GM19324 (cell line): ENCODE data around the gene EMILIN1.
A peak's percentile ranks its signal among the peaks of the same experiment; 100 is the strongest.

Source experiments
- ATAC-seq: cut with Tn5 transposase; IDR thresholded peaks from one replicate; pipeline ENCODE4 v1.9.1; 2021; ENCODE audit warnings: mild to moderate bottlenecking, moderate library complexity; ENCODE audit not compliant: unreplicated experiment, low FRiP score

EMILIN1 gene

DNA sequence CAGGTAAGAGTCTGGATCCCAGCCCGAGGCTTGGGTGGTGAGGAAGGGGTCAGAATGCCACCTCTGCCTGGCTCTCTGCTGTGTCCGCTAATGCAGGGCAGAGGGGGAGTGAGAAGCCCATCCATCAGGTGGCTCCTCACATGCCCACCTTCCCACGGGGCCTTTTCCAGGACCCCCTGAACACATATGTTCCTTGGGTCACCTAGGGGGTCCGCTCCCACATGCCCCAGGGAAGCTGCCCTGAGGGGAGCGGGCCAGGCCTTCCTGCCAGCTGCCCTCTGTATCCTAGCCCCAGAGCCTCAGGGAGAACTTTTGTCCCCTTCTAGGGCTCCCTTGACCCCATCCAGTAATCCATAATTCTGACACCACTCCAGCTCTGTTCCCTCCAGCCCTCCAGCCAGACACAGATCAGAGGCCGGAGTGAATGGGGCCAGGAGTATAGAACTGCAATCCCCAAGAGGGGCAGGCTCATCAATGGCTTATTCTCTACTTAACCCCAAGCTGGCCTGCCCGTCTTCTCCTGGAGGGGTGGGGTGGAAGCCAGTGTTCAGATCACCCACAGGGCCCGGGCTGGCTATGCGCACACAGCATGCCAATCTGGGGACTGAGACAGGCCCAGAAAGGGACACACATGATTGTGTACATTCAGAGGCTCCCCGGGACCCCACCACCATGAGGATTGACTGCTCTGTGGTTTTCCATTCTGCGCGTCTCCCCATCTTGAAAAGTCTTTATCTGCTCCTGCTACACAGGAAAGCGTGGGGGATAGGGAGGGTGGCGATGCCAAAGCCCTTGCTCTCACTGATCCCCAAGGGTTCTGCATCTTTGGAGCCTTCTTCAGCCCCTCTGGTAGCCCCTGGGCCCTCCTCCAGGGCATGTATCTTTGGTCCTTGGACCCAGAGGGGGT is 1.1 kb downstream of the EMILIN1 start:
- no peak for ATAC-seq

DNA sequence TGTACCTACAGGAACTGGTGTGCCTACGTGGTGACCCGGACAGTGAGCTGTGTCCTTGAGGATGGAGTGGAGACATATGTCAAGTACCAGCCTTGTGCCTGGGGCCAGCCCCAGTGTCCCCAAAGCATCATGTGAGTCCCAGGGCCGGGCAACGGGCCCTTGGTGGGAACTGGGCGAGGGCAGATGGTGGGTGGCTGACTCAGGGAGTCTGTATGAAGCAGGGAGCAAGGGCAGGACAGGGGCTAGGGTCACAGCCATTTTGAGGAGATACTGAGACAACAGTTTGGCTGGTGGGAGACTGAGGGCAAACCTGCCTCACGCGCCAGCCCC is 1.7 kb downstream of the EMILIN1 start:
- ATAC-seq: no peak

DNA sequence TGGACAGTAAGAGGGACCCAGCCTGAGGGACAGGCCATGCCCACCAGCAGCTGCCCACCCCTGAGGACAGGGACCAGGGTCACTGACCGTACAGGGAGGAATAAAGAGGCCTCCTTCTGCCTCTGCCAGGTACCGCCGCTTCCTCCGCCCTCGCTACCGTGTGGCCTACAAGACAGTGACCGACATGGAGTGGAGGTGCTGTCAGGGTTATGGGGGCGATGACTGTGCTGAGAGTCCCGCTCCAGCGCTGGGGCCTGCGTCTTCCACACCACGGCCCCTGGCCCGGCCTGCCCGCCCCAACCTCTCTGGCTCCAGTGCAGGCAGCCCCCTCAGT is 2.2 kb downstream of the EMILIN1 start:
- ATAC-seq: no peak

DNA sequence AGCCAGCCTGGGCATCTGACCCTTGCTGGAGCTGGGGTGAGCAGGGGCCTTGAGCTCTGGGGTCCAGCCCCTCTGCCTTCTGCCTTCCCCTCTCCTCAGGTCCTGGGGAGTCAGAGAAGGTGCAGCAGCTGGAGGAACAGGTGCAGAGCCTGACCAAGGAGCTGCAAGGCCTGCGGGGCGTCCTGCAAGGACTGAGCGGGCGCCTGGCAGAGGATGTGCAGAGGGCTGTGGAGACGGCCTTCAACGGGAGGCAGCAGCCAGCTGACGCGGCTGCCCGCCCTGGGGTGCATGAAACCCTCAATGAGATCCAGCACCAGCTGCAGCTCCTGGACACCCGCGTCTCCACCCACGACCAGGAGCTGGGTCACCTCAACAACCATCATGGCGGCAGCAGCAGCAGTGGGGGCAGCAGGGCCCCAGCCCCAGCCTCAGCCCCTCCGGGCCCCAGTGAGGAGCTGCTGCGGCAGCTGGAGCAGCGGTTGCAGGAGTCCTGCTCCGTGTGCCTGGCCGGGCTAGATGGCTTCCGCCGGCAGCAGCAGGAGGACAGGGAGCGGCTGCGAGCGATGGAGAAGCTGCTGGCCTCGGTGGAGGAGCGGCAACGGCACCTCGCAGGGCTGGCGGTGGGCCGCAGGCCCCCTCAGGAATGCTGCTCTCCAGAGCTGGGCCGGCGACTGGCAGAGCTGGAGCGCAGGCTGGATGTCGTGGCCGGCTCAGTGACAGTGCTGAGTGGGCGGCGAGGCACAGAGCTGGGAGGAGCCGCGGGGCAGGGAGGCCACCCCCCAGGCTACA is 3.8 kb downstream of the EMILIN1 start:
- no peak for ATAC-seq

DNA sequence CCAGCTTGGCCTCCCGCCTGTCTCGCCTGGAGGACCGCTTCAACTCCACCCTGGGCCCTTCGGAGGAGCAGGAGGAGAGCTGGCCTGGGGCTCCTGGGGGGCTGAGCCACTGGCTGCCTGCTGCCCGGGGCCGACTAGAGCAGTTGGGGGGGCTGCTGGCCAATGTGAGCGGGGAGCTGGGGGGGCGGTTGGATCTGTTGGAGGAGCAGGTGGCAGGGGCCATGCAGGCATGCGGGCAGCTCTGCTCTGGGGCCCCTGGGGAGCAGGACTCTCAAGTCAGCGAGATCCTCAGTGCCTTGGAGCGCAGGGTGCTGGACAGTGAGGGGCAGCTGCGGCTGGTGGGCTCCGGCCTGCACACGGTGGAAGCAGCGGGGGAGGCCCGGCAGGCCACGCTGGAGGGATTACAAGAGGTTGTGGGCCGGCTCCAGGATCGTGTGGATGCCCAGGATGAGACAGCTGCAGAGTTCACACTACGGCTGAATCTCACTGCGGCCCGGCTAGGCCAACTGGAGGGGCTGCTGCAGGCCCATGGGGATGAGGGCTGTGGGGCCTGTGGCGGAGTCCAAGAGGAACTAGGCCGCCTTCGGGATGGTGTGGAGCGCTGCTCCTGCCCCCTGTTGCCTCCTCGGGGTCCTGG is 4.5 kb downstream of the EMILIN1 start:
- ATAC-seq: no peak

DNA sequence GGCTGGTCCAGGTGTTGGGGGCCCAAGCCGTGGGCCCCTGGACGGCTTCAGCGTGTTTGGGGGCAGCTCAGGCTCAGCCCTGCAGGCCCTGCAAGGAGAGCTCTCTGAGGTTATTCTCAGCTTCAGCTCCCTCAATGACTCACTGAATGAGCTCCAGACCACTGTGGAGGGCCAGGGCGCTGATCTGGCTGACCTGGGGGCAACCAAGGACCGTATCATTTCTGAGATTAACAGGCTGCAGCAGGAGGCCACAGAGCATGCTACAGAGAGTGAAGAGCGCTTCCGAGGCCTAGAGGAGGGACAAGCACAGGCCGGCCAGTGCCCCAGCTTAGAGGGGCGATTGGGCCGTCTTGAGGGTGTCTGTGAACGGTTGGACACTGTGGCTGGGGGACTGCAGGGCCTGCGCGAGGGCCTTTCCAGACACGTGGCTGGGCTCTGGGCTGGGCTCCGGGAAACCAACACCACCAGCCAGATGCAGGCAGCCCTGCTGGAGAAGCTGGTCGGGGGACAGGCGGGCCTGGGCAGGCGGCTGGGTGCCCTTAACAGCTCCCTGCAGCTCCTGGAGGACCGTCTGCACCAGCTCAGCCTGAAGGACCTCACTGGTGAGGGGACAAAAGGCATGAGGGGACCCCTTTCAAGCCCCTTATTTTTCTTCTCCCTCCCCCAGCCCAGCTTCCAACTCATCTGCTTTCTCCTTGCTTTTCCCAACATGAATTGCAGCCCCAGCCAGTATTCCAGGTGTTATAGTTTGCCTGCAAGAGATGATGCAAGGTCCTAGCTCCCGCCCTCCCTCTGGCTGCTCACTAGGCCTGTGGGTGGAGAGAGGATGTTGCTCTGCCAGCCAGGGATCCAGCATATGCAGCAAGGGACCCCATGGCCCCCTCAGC is 5.2 kb downstream of the EMILIN1 start:
- ATAC-seq: no peak

DNA sequence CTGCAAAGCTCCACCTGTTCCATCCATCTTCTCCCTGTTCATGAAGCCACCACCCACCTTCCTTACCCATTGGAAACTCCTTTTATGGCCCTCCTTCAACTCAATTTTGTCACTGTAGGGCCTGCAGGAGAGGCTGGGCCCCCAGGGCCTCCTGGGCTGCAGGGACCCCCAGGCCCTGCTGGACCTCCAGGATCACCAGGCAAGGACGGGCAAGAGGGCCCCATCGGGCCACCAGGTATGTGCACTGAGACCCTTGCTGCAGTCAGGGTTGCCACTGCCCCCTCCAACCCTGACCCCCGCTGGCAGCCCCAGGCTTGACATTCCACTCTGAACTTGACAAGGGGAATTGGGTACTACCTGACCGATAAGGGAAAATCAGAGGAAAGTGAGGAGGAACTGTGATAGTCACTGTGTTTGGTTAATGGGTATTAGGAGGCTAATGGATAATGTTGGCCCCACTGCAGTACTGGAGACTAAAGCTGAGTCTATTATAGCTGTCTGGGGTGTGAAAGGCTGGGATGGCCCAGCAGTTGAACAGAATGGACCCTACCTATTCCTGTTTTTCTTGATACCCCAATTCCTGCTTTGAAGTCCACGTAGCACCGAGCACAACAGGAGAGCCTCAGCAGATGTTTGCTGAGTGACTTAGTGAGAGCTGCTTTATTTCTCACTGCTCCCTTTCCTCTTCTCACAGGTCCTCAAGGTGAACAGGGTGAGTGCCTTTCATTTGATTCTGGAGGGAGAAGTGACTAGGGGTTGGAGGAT is 6.1 kb downstream of the EMILIN1 start:
- no peak for ATAC-seq

DNA sequence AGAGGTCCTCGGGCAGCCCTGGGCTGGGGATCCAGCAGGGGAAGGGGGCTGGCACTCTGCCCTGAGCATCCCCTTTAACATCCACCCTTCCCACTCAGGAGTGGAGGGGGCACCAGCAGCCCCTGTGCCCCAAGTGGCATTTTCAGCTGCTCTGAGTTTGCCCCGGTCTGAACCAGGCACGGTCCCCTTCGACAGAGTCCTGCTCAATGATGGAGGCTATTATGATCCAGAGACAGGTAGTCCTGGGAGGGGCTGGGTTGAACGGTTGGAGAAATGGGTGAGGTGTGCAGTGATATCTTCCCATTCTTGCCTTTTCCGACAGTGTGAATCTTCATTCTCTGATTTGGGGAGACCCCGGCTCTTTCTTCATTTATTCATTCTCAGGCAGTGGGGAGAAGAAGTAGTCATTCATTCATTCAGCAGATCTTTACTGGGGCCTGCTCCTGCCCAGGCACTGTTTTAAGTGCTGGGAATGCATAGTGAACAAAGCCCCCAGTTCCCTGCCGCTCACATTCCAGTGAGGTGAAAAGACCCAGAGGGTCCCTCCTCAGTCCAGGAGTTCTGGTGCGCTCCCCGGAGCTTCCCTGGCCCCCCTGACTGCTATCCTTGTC is 6.8 kb downstream of the EMILIN1 start:
- no peak for ATAC-seq

DNA sequence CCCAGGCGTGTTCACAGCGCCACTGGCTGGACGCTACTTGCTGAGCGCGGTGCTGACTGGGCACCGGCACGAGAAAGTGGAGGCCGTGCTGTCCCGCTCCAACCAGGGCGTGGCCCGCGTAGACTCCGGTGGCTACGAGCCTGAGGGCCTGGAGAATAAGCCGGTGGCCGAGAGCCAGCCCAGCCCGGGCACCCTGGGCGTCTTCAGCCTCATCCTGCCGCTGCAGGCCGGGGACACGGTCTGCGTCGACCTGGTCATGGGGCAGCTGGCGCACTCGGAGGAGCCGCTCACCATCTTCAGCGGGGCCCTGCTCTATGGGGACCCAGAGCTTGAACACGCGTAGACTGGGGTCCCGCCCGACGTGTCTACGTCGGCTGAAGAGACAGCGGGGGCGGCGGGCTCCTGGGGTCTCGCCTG is 7.3 kb downstream of the EMILIN1 start:
- peak; percentile 3 for ATAC-seq

DNA sequence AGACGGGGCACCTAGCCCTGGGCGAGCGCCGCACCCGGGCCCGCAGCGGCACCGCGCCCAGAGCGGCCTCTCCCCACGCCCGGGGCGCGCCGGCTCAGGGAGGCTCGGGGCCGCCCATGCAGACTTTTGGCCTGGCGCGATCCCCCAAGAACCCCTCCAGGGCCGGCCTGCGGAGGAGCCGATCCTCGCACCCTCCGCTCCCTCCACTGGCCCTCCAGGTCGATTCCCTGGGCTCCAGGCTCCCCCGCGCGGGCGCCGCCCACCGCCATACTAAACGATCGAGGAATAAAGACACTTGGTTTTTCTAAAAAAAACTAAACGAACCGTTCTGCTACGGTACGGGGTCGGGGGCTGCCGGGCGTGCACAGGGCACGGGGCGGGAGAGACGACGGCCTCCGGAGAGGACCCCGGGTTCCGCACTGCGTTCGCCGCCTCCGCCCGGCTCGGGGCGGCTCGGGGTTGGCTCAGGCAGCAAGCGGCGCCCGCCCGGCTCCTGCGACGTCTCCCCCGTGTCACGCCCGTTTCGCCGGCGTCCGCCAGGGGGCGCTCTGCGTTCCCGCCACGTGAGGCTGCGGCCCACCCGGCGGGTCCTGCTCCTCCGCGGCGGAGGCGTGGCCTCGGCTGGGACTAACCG is 7.8 kb downstream of the EMILIN1 start:
- ATAC-seq: peak; percentile 86

DNA sequence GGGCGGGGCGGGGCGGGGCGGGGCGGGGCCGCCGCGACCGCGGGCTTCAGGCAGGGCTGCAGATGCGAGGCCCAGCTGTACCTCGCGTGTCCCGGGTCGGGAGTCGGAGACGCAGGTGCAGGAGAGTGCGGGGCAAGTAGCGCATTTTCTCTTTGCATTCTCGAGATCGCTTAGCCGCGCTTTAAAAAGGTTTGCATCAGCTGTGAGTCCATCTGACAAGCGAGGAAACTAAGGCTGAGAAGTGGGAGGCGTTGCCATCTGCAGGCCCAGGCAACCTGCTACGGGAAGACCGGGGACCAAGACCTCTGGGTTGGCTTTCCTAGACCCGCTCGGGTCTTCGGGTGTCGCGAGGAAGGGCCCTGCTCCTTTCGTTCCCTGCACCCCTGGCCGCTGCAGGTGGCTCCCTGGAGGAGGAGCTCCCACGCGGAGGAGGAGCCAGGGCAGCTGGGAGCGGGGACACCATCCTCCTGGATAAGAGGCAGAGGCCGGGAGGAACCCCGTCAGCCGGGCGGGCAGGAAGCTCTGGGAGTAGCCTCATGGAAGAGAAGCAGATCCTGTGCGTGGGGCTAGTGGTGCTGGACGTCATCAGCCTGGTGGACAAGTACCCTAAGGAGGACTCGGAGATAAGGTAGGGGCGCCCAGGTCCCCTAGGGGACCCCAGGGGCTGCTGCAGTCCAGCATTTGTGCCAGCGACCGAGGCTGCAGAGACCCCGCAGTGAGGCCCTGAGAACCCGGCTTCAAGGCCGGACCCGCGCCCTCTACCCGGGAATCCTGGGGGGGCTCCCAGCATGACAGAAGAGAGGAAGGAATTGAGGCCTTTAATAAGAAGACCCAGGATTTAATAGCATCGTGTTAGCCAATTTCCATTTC is 8.5 kb downstream of the EMILIN1 start, which contains the start of gene KHK:
TSS of gene KHK (plus strand) at position 49 of the 870 bp plus-strand sequence. CDS start at position 537, 488 bp downstream.
- ATAC-seq: peak; percentile 14

DNA sequence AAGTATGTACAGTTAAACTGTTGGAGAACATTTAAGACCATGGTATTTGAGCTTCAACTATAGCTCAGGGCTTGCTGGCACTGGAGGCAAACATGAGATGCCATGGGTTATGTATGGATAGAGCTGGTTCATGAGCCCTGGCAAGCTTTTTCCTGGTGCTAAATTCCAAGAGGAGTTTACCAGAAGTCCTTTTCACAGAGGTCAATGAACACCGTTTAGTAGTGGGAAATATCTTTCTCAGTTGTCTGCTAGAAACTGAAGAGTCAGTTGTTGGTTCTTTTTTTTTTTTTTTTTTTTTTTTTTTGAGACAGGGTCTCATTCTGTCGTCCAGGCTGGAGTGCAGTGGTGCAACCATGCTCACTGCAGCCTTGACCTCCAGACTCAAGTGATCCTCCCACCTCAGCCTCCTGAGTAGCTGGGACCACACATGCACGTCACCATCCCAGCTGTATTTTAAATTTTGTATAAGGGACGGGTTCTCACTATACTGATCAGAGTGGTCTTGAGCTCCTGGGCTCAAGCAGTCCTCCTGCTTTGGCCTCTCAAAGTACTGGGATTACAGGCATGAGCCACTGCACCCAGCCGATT is 9.5 kb downstream of the EMILIN1 start:
- no peak for ATAC-seq

DNA sequence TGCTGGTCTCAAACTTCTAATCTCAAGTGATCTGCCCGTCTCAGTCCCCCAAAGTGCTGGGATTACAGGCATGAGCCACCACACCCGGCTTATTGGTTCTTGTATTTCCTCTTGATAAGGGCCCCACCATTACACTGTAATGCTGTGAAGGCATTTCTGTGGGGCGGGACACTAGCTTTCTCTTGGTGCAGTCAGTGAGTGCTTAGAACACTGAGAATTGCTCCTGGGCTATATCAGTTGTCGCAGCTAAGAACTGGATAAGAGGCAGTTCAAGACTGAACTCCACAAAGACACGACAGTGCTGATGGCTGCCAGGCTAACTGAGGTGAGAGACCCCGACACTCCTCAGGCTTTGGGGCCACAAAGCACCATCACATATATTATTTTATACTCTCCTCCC is 10.2 kb downstream of the EMILIN1 start:
- ATAC-seq: no peak

DNA sequence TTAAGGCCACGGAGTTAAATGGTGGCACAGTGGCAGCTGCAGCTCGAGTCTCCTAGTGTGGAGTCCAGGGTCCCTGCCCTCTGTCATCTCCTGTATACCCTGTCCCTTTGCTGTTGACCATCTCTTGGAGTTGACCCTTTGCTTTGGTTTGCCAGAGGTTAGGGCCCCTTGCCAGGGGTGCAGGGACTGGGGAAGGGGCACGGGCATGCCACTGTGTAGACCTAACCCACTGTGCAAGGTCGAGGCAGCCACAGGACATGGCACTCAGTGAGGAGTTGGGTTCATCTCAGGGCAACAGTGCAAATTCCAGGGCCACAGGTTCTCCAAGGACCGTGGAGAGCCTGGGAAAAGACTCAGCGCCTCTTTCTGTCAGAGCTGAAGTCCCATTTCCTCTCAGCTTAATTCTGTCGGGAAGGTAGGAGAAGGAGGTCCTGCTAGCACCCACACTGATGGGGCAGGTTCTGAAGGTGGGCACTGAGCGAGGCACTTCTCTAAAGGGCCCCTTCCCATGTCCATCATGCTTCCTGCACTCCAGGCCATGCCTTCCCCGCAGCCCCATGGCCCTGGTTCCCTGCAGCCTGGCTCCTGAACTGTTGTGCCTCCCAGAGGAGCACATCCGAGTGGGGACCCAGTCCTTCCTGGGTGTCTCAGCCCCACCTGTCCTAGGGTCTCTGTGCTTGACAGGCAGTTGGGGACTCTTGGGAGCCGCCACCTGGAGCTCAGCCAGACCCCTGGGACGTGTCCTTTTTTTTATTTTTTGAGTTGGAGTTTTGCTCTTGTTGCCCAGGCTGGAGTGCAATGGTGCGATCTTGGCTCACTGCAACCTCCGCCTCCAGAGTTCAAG is 10.9 kb downstream of the EMILIN1 start:
- no peak for ATAC-seq

DNA sequence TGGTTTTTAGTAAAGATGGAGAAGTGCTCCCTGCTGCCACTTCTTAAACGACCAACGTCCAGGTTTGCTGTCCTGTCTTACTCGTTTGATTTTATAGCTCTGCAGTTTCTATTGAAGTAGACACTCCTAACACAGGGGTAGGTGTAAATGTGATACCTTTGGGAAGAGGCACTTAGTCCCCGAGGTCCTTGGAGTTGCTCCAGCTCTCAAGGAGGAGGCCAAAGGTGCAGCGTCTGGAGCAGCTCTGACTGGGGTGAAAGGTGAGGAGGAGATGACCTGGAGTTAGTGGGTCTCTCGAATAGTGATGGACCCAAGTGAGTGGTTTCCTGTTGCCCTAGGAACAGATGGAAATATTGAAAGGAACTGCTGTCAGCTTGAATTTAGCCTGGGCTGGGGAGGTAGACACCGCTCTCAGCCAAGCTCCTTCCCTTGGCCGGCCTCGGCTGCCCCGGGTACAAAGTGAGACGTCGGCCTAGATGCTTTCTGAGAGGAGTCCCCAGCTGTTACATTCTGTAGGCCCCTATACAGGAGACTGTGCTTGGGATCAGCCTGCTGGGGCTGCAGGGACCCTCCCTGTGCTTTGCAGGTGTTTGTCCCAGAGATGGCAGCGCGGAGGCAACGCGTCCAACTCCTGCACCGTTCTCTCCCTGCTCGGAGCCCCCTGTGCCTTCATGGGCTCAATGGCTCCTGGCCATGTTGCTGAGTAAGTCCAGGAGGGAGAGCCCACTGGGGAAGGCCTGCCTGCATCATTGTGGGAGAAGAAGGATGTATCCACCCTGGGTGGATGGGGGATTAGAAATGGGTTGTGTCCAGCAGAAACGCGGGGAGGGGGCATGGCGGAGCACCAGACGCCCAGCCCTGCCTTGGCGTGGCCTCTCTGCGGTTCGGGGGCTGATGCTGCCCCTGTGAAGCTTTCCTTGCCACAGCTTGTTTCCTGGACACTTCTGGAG is 13.6 kb downstream of the EMILIN1 start:
- no peak for ATAC-seq
